ENCODE data around the gene CHRNG.
"Not testable (repeated sequence)": the region's sequence is repeated elsewhere in the genome, so short reads cannot be mapped to it uniquely, and the experiment has no call there.

The CHRNG gene

GRCh38 chr2:232551776-232552175 is 12.3 kb downstream of the CHRNG start:
- Histone ChIP-seq H3K27ac (no peak overlapping the region), H3K4me3 (peak overlapping the region; percentile 93)
- DNase-seq (ENCODE audit: low spot score), result no peak
- no peak for TF ChIP-seq CTCF (IDR thresholded peaks at IDR 0.05)

GRCh38 chr2:232556426-232556825 is 16.9 kb downstream of the CHRNG start:
- TF ChIP-seq CTCF (IDR thresholded peaks at IDR 0.05), result no peak
- DNase-seq (ENCODE audit: low spot score), result no peak
- no peak overlapping the region for H3K27ac ChIP-seq
- H3K4me3 ChIP-seq, result no peak overlapping the region

- no peak for DNase-seq (ENCODE audit: low spot score)
- Histone ChIP-seq H3K4me3 (no peak overlapping the region), H3K27ac (no peak overlapping the region)
- TF ChIP-seq CTCF (IDR thresholded peaks at IDR 0.05), result no peak
These were observed 23.1 kb downstream of the CHRNG start for GRCh38 chr2:232562515-232563151.

GRCh38 chr2:232563580-232563979 is 24.1 kb downstream of the CHRNG start:
- H3K4me3 ChIP-seq, result no peak overlapping the region
- DNase-seq (ENCODE audit: low spot score), result no peak
- no peak for TF ChIP-seq CTCF (IDR thresholded peaks at IDR 0.05)
- no peak overlapping the region for H3K27ac ChIP-seq

GRCh38 chr2:232567721-232568120 is 28.2 kb downstream of the CHRNG start:
- H3K4me3 ChIP-seq, result no peak overlapping the region
- DNase-seq (ENCODE audit: low spot score), result no peak
- no peak for TF ChIP-seq CTCF (IDR thresholded peaks at IDR 0.05)
- H3K27ac ChIP-seq, result no peak overlapping the region

GRCh38 chr2:232568161-232568560 is 28.7 kb downstream of the CHRNG start:
- no peak overlapping the region for H3K27ac ChIP-seq
- no peak for DNase-seq (ENCODE audit: low spot score)
- no peak for TF ChIP-seq CTCF (IDR thresholded peaks at IDR 0.05)
- H3K4me3 ChIP-seq, result no peak overlapping the region

- no peak overlapping the region for H3K27ac ChIP-seq
- no peak for DNase-seq (ENCODE audit: low spot score)
- H3K4me3 ChIP-seq, result no peak overlapping the region
- TF ChIP-seq CTCF (IDR thresholded peaks at IDR 0.05), result no peak
These were observed 30.0 kb downstream of the CHRNG start for GRCh38 chr2:232569541-232569940.

GRCh38 chr2:232570481-232570880 is 31.0 kb downstream of the CHRNG start:
- not testable (repeated sequence) for H3K4me3 ChIP-seq; H3K27ac ChIP-seq; DNase-seq (ENCODE audit: low spot score)
